NCI-H345 treated with DMSO at 0.1 percent for 48 hours (cell line): ENCODE data around the gene ZC3H12C.
"Not testable (repeated sequence)": the region's sequence is repeated elsewhere in the genome, so short reads cannot be mapped to it uniquely, and the experiment has no call there.

Source experiments
- DNase-seq: peaks from one replicate; lab custom pipeline; 2025; ENCODE audit not compliant: unreplicated experiment; lab: John Stamatoyannopoulos, UW

The ZC3H12C gene

GRCh38 chr11:110208678-110209312 lies 115.6 kb downstream of the ZC3H12C start:
- DNase-seq = peak; percentile 6

- DNase-seq = not testable (repeated sequence)
These were observed 116.1 kb downstream of the ZC3H12C start for GRCh38 chr11:110209313-110209694.

- DNase-seq = no peak
These were observed 124.2 kb downstream of the ZC3H12C start for GRCh38 chr11:110217223-110217877.

- DNase-seq = no peak
These were observed 124.7 kb downstream of the ZC3H12C start for GRCh38 chr11:110217936-110218335.

- DNase-seq = no peak
These were observed 126.0 kb downstream of the ZC3H12C start for GRCh38 chr11:110219006-110219785.
